HEK293 (cell line): ENCODE measurements around the gene SKA2.

Experiments used
- CTCF ChIA-PET: fragments of 350-600 bp; formaldehyde crosslinking; extraction: SDS; loops from one replicate; lab custom pipeline; 2021; ENCODE audit warnings: antibody characterized with exemption; lab: Yijun Ruan, JAX
- POLR2A ChIA-PET: fragments of 300-600 bp; formaldehyde crosslinking; extraction: SDS; loops from one replicate; lab custom pipeline; 2020; ENCODE audit warnings: antibody characterized with exemption, inconsistent platforms; lab: Yijun Ruan, JAX
- H3K27ac ChIP-seq: fragments of 200-500 bp; sonication (Bioruptor generic); 2 replicates; pipeline ENCODE4 v1.5.1; 2014; ENCODE audit warnings: low read depth, low read length, control low read depth, inconsistent platforms; ENCODE audit errors: extremely low read depth
- H3K36me3 ChIP-seq, 2 experiments: fragments of 200-500 bp in 1 of 2; sonication (Bioruptor generic) in 1 of 2; 1 replicate in 1 of 2; 2 replicates in 1 of 2; pipeline ENCODE4 v1.5.1; 2014 to 2017; ENCODE audit warnings: inconsistent platforms in 2 of 2, low read length in 2 of 2; ENCODE audit not compliant: control insufficient read depth in 2 of 2, insufficient read depth in 1 of 2
- H3K4me1 ChIP-seq: fragments of 200-500 bp; sonication (Bioruptor generic); 2 replicates; pipeline ENCODE4 v1.5.1; 2014; ENCODE audit warnings: mild to moderate bottlenecking, low read length, inconsistent platforms; ENCODE audit not compliant: control insufficient read depth, insufficient read depth
- H3K4me3 ChIP-seq: 2 replicates; pipeline ENCODE4 v1.5.1; 2011; ENCODE audit warnings: low read depth, mild to moderate bottlenecking, control low read depth, low read length, moderate library complexity
- H3K9me3 ChIP-seq: fragments of 200-500 bp; sonication (Bioruptor generic); 2 replicates; pipeline ENCODE4 v1.5.1; 2014; ENCODE audit warnings: low read depth, low read length, inconsistent platforms; ENCODE audit not compliant: control insufficient read depth, insufficient read depth
- BCL11A ChIP-seq: fragments of 450-650 bp; formaldehyde crosslinking; IDR thresholded peaks from 2 replicates; pipeline ENCODE4 v1.5.1; 2016; ENCODE audit warnings: low read depth, missing biosample characterization, missing genetic modification characterization
- GFI1B ChIP-seq: fragments of 450-650 bp; formaldehyde crosslinking; IDR thresholded peaks from 2 replicates; pipeline ENCODE4 v1.5.1; 2016; ENCODE audit warnings: missing biosample characterization, missing genetic modification characterization
- IKZF3 ChIP-seq: fragments of 450-650 bp; IDR thresholded peaks from 2 replicates; pipeline ENCODE4 v1.5.0; 2018; ENCODE audit warnings: missing biosample characterization, mild to moderate bottlenecking, missing genetic modification characterization, moderate library complexity
- KLF1 ChIP-seq: fragments of 450-650 bp; formaldehyde crosslinking; IDR thresholded peaks from 2 replicates; pipeline ENCODE4 v1.5.1; 2016; ENCODE audit warnings: missing biosample characterization, missing genetic modification characterization
- KLF7 ChIP-seq: fragments of 450-650 bp; formaldehyde crosslinking; IDR thresholded peaks from 2 replicates; pipeline ENCODE4 v1.5.1; 2016; ENCODE audit warnings: missing biosample characterization, missing genetic modification characterization, borderline replicate concordance
- KLF8 ChIP-seq: fragments of 450-650 bp; formaldehyde crosslinking; IDR thresholded peaks from 2 replicates; pipeline ENCODE4 v1.5.1; 2016; ENCODE audit warnings: missing biosample characterization, missing genetic modification characterization
- OSR2 ChIP-seq: fragments of 450-650 bp; formaldehyde crosslinking; IDR thresholded peaks from 2 replicates; pipeline ENCODE4 v1.5.1; 2016; ENCODE audit warnings: missing biosample characterization, missing genetic modification characterization
- OVOL3 ChIP-seq: fragments of 450-650 bp; formaldehyde crosslinking; IDR thresholded peaks from 2 replicates; pipeline ENCODE4 v1.5.1; 2016; ENCODE audit warnings: missing biosample characterization, missing genetic modification characterization
- SETDB1 ChIP-seq: IDR thresholded peaks from one replicate; pipeline ENCODE4 v1.6.1; 2017; ENCODE audit warnings: mild to moderate bottlenecking, low read length, moderate library complexity, mixed read lengths; ENCODE audit not compliant: insufficient read length
- SP7 ChIP-seq: fragments of 450-650 bp; formaldehyde crosslinking; IDR thresholded peaks from 2 replicates; pipeline ENCODE4 v1.5.1; 2016; ENCODE audit warnings: missing biosample characterization, missing genetic modification characterization
- ZEB2 ChIP-seq: fragments of 450-650 bp; formaldehyde crosslinking; IDR thresholded peaks from 2 replicates; pipeline ENCODE4 v1.5.1; 2016; ENCODE audit warnings: missing biosample characterization, missing genetic modification characterization
- ZFP41 ChIP-seq: fragments of 450-650 bp; formaldehyde crosslinking; IDR thresholded peaks from 2 replicates; pipeline ENCODE4 v1.5.1; 2016; ENCODE audit warnings: missing biosample characterization, missing genetic modification characterization, borderline replicate concordance
- ZNF138 ChIP-seq: fragments of 450-650 bp; formaldehyde crosslinking; IDR thresholded peaks from 2 replicates; pipeline ENCODE4 v1.5.1; 2016; ENCODE audit warnings: missing biosample characterization, missing genetic modification characterization, borderline replicate concordance
- ZNF157 ChIP-seq: fragments of 450-650 bp; formaldehyde crosslinking; IDR thresholded peaks from 2 replicates; pipeline ENCODE4 v1.5.1; 2016; ENCODE audit warnings: missing biosample characterization, missing genetic modification characterization
- ZNF24 ChIP-seq: fragments of 450-650 bp; formaldehyde crosslinking; IDR thresholded peaks from 2 replicates; pipeline ENCODE4 v1.5.1; 2016; ENCODE audit warnings: missing biosample characterization, missing genetic modification characterization
- ZNF292 ChIP-seq: fragments of 450-650 bp; formaldehyde crosslinking; IDR thresholded peaks from 2 replicates; pipeline ENCODE4 v1.5.1; 2016; ENCODE audit warnings: low read depth, missing biosample characterization, missing genetic modification characterization, borderline replicate concordance
- ZNF324 ChIP-seq: fragments of 450-650 bp; formaldehyde crosslinking; IDR thresholded peaks from 2 replicates; pipeline ENCODE4 v1.5.1; 2016; ENCODE audit warnings: missing biosample characterization, missing genetic modification characterization
- ZNF335 ChIP-seq: fragments of 450-650 bp; formaldehyde crosslinking; conservative IDR thresholded peaks from 2 replicates; pipeline ENCODE4 v1.5.1; 2016; ENCODE audit warnings: missing biosample characterization, missing genetic modification characterization
- ZNF37A ChIP-seq: fragments of 450-650 bp; IDR thresholded peaks from 2 replicates; pipeline ENCODE4 v1.5.1; 2018; ENCODE audit warnings: missing biosample characterization, missing genetic modification characterization
- ZNF391 ChIP-seq: fragments of 450-650 bp; formaldehyde crosslinking; IDR thresholded peaks from 2 replicates; pipeline ENCODE4 v1.5.1; 2016; ENCODE audit warnings: low read depth, missing biosample characterization, missing genetic modification characterization, borderline replicate concordance
- ZNF394 ChIP-seq: fragments of 450-650 bp; formaldehyde crosslinking; IDR thresholded peaks from 2 replicates; pipeline ENCODE4 v1.5.1; 2016; ENCODE audit warnings: missing biosample characterization, missing genetic modification characterization, mild to moderate bottlenecking, moderate library complexity, borderline replicate concordance
- ZNF549 ChIP-seq: fragments of 450-650 bp; IDR thresholded peaks from 2 replicates; pipeline ENCODE4 v1.5.1; 2018; ENCODE audit warnings: missing biosample characterization, missing genetic modification characterization, mild to moderate bottlenecking, inconsistent platforms, moderate library complexity
- ZNF629 ChIP-seq: fragments of 450-650 bp; formaldehyde crosslinking; IDR thresholded peaks from 2 replicates; pipeline ENCODE4 v1.5.1; 2017; ENCODE audit warnings: missing biosample characterization, missing genetic modification characterization
- ZNF843 ChIP-seq: fragments of 450-650 bp; formaldehyde crosslinking; IDR thresholded peaks from 2 replicates; pipeline ENCODE4 v1.5.1; 2016; ENCODE audit warnings: missing biosample characterization, missing genetic modification characterization
- ZXDB ChIP-seq: fragments of 450-650 bp; formaldehyde crosslinking; IDR thresholded peaks from 2 replicates; pipeline ENCODE4 v1.5.1; 2016; ENCODE audit warnings: missing biosample characterization, missing genetic modification characterization
- TF ChIP-seq, protein P1 (sequence below): fragments of 450-650 bp; formaldehyde crosslinking; IDR thresholded peaks from 2 replicates; pipeline ENCODE4 v1.5.1; 2017; ENCODE audit warnings: missing biosample characterization, missing genetic modification characterization
- TF ChIP-seq, protein P2 (sequence below): fragments of 450-650 bp; formaldehyde crosslinking; IDR thresholded peaks from 2 replicates; pipeline ENCODE4 v1.5.1; 2016; ENCODE audit warnings: missing biosample characterization, missing genetic modification characterization
- TF ChIP-seq, protein P3 (sequence below): fragments of 450-650 bp; IDR thresholded peaks from 2 replicates; pipeline ENCODE4 v1.5.1; 2018; ENCODE audit warnings: missing biosample characterization, mild to moderate bottlenecking, missing genetic modification characterization
- TF ChIP-seq, protein P4 (sequence below): fragments of 450-650 bp; formaldehyde crosslinking; IDR thresholded peaks from 2 replicates; pipeline ENCODE4 v1.5.1; 2016; ENCODE audit warnings: missing biosample characterization, missing genetic modification characterization

Gene SKA2

DNA sequence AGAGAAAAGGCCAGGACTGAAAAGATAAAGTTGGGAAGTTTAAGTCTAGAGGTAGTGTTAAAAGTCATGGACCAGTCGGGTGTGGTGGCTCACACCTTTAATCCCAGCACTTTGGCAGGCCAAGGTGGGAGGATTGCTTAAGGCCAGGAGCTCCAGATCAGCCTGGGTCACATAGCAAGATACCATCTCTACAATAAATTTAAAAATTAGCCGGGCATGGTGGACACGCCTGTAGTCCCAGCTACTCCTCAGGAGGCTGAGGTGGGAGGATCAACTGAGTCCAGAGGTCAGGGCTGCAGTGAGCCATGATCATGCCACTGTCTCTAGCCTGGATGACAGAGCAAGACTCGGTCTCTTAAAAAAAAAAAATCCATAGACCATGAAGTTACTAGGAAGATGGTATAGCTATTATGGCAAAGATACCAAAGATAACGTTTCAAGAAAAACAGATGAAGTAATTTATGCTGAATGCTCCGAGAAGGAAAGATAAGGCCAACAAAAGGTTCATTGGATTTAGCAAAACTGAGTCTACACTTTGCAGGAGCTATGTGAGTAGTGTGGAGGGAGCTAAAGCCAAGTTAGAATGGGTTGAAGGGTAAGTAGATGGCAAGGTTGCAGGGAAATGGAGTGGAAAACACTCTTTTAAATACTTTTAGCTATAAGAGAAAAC is 60.0 kb downstream of the SKA2 start (continued):
- TF ChIP-seq, protein P1, sequence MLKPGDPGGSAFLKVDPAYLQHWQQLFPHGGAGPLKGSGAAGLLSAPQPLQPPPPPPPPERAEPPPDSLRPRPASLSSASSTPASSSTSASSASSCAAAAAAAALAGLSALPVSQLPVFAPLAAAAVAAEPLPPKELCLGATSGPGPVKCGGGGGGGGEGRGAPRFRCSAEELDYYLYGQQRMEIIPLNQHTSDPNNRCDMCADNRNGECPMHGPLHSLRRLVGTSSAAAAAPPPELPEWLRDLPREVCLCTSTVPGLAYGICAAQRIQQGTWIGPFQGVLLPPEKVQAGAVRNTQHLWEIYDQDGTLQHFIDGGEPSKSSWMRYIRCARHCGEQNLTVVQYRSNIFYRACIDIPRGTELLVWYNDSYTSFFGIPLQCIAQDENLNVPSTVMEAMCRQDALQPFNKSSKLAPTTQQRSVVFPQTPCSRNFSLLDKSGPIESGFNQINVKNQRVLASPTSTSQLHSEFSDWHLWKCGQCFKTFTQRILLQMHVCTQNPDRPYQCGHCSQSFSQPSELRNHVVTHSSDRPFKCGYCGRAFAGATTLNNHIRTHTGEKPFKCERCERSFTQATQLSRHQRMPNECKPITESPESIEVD (tag by site-specific recombination), result peak; percentile 52; the same call in 1 of the 2 replicates
- TF ChIP-seq SP7 (tag by site-specific recombination), result 0 out of 2 replicates have a peak, but pooled peaks have one; percentile 32
- TF ChIP-seq ZNF157 (tag by site-specific recombination), result no peak
- peak; percentile 79 for TF ChIP-seq ZXDB (tag by site-specific recombination)

DNA sequence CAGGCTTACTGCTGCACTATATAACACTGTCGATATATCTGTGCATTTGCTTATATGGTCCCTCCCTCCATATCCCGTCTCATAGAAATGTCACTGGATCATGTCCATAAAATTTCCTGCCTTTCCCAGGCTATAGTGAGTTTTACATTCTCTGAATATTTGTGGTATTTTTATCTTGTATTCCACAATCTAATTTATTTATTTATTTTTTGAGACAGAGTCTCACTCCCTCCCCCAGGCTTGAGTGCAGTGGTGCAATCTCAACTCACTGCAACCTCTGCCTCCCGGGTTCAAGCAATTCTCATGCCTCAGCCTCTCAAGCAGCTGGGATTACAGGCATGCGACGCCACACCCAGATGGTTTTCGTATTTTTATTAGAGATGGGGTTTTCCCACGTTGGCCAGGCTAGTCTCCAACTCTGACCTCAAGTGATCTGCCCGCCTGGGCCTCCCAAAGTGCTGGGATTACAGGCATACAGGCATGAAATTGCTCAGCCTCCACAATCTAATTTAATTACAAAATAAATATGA is 61.2 kb downstream of the SKA2 start:
- CTCF ChIA-PET, result interaction anchor here (1.8 kb wide), 1 partner anchor 575 kb away, joined by 7 read pairs; no protein-coding TSS in a partner anchor
- H3K27ac ChIP-seq, result peak overlapping the region; percentile 62
- TF ChIP-seq ZNF843 (tag by site-specific recombination) (peak; percentile 80), ZNF549 (tag by site-specific recombination) (no peak), KLF1 (tag by site-specific recombination) (peak; percentile 87), GFI1B (tag by site-specific recombination) (peak; percentile 97), ZNF394 (no peak), BCL11A (tag by site-specific recombination) (0 out of 2 replicates have a peak, but pooled peaks have one; percentile 54), ZEB2 (tag by site-specific recombination) (peak; percentile 91), ZNF629 (tag by site-specific recombination) (peak; percentile 80), KLF8 (tag by site-specific recombination) (peak; percentile 57; the same call in 1 of the 2 replicates), OVOL3 (tag by site-specific recombination) (0 out of 2 replicates have a peak, but pooled peaks have one; percentile 20), IKZF3 (tag by site-specific recombination) (0 out of 2 replicates have a peak, but pooled peaks have one; percentile 43), ZNF292 (no peak), ZNF324 (tag by site-specific recombination) (no peak), ZNF24 (tag by site-specific recombination) (peak; percentile 50; the same call in 1 of the 2 replicates), SETDB1 (no peak), ZFP41 (tag by site-specific recombination) (no peak), ZNF37A (no peak), ZNF335 (tag by site-specific recombination) (peak; percentile 45; the same call in 1 of the 2 replicates), KLF7 (tag by site-specific recombination) (peak; percentile 98), ZNF391 (tag by site-specific recombination) (no peak; the same call in 1 of the 2 replicates), ZNF138 (no peak), OSR2 (tag by site-specific recombination) (peak; percentile 53; the same call in 1 of the 2 replicates)
- TF ChIP-seq, protein P2, sequence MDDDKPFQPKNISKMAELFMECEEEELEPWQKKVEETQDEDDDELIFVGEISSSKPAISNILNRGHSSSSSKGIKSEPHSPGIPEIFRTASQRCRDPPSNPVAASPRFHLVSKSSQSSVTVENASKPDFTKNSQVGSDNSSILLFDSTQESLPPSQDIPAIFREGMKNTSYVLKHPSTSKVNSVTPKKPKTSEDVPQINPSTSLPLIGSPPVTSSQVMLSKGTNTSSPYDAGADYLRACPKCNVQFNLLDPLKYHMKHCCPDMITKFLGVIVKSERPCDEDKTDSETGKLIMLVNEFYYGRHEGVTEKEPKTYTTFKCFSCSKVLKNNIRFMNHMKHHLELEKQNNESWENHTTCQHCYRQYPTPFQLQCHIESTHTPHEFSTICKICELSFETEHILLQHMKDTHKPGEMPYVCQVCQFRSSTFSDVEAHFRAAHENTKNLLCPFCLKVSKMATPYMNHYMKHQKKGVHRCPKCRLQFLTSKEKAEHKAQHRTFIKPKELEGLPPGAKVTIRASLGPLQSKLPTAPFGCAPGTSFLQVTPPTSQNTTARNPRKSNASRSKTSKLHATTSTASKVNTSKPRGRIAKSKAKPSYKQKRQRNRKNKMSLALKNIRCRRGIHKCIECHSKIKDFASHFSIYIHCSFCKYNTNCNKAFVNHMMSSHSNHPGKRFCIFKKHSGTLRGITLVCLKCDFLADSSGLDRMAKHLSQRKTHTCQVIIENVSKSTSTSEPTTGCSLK (tag by site-specific recombination), result no peak
- TF ChIP-seq, protein P3, sequence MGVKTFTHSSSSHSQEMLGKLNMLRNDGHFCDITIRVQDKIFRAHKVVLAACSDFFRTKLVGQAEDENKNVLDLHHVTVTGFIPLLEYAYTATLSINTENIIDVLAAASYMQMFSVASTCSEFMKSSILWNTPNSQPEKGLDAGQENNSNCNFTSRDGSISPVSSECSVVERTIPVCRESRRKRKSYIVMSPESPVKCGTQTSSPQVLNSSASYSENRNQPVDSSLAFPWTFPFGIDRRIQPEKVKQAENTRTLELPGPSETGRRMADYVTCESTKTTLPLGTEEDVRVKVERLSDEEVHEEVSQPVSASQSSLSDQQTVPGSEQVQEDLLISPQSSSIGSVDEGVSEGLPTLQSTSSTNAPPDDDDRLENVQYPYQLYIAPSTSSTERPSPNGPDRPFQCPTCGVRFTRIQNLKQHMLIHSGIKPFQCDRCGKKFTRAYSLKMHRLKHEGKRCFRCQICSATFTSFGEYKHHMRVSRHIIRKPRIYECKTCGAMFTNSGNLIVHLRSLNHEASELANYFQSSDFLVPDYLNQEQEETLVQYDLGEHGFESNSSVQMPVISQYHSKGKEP, result peak; percentile 97
- TF ChIP-seq, protein P4, sequence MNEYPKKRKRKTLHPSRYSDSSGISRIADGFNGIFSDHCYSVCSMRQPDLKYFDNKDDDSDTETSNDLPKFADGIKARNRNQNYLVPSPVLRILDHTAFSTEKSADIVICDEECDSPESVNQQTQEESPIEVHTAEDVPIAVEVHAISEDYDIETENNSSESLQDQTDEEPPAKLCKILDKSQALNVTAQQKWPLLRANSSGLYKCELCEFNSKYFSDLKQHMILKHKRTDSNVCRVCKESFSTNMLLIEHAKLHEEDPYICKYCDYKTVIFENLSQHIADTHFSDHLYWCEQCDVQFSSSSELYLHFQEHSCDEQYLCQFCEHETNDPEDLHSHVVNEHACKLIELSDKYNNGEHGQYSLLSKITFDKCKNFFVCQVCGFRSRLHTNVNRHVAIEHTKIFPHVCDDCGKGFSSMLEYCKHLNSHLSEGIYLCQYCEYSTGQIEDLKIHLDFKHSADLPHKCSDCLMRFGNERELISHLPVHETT (tag by site-specific recombination), result peak; percentile 54; the same call in 1 of the 2 replicates

More for the DNA sequence above, 61.2 kb downstream of the SKA2 start:
- H3K4me1 ChIP-seq, result peaks cover 31% of the 10 kb centered on the region
- H3K4me3 ChIP-seq, result peak overlapping the region; percentile 27
- peaks cover 19 to 21% of the 10 kb centered on the region in 2 experiments for H3K36me3 ChIP-seq
- H3K9me3 ChIP-seq, result no peaks in the 10 kb centered on the region
- POLR2A ChIA-PET, result interaction anchor here (0.9 to 6.1 kb wide), 4 partner anchors 11 to 462 kb away, joined by 3 to 68 read pairs (median 19); partner anchors contain the start of genes PRR11, SKA2 and TRIM37
